Activated T-cell treated with anti-CD3 and anti-CD28 coated beads, Interleukin-2, amount 50 U/mL, for 24 hours (primary cell): ENCODE results near the gene OR4Q3.
"Not testable (repeated sequence)": the region's sequence is repeated elsewhere in the genome, so short reads cannot be mapped to it uniquely, and the experiment has no call there.

Experiments used
- DNase-seq: peaks from one replicate; pipeline ENCODE4 v3.0.0-alpha.2; 2020
- H3K27ac Mint-ChIP-seq: 2 replicates; pipeline ENCODE4 v1.8.0; 2020; ENCODE audit warnings: mild to moderate bottlenecking, mixed read lengths
- H3K27me3 Mint-ChIP-seq: 2 replicates; pipeline ENCODE4 v1.8.0; 2020; ENCODE audit warnings: mixed read lengths
- H3K36me3 Mint-ChIP-seq: 2 replicates; pipeline ENCODE4 v1.8.0; 2020; ENCODE audit warnings: low read depth, mixed read lengths
- H3K4me1 Mint-ChIP-seq: 2 replicates; pipeline ENCODE4 v1.8.0; 2020; ENCODE audit warnings: low read depth, mixed read lengths
- H3K4me3 Mint-ChIP-seq: 2 replicates; pipeline ENCODE4 v1.8.0; 2020; ENCODE audit warnings: mild to moderate bottlenecking, moderate library complexity, mixed read lengths
- H3K9me3 Mint-ChIP-seq: 2 replicates; pipeline ENCODE4 v1.8.0; 2020; ENCODE audit warnings: mixed read lengths

Gene OR4Q3

GRCh38 chr14:19743256-19743655 is at the start of gene OR4Q3:
TSS of gene OR4Q3 (plus strand) at chr14:19743571.
- no peak within 1 kb of the TSS for H3K27ac Mint-ChIP-seq
- H3K36me3 Mint-ChIP-seq, result no peaks in the 10 kb centered on the region
- DNase-seq, result no peak
- peaks cover 7% of the 10 kb centered on the region for H3K9me3 Mint-ChIP-seq
- H3K4me3 Mint-ChIP-seq, result no peak within 1 kb of the TSS
- no peaks in the 10 kb centered on the region for H3K4me1 Mint-ChIP-seq
- peaks cover 7% of the 10 kb centered on the region for H3K27me3 Mint-ChIP-seq

GRCh38 chr14:19729359-19729758 is 14.0 kb upstream of the OR4Q3 start:
- DNase-seq, result no peak
- H3K4me3 Mint-ChIP-seq, result no peak overlapping the region

GRCh38 chr14:19729763-19730162 is 13.6 kb upstream of the OR4Q3 start:
- no peak overlapping the region for H3K4me3 Mint-ChIP-seq
- H3K36me3 Mint-ChIP-seq, result no peaks in the 10 kb centered on the region
- no peak for DNase-seq
- no peak overlapping the region for H3K27ac Mint-ChIP-seq
- peaks cover 14% of the 10 kb centered on the region for H3K9me3 Mint-ChIP-seq
- no peaks in the 10 kb centered on the region for H3K4me1 Mint-ChIP-seq
- no peaks in the 10 kb centered on the region for H3K27me3 Mint-ChIP-seq

More at GRCh38 chr14:19729359-19729758, 14.0 kb upstream of the OR4Q3 start:
- H3K27ac Mint-ChIP-seq, result no peak overlapping the region
- no peaks in the 10 kb centered on the region for H3K36me3 Mint-ChIP-seq
- no peaks in the 10 kb centered on the region for H3K4me1 Mint-ChIP-seq
- H3K27me3 Mint-ChIP-seq, result no peaks in the 10 kb centered on the region
- peaks cover 14% of the 10 kb centered on the region for H3K9me3 Mint-ChIP-seq

GRCh38 chr14:19733893-19734292 is 9.5 kb upstream of the OR4Q3 start:
- not testable (repeated sequence) for H3K4me3 Mint-ChIP-seq, H3K27me3 Mint-ChIP-seq, H3K27ac Mint-ChIP-seq, DNase-seq, H3K4me1 Mint-ChIP-seq, H3K36me3 Mint-ChIP-seq
- H3K9me3 Mint-ChIP-seq, result peaks cover 19% of the 10 kb centered on the region

GRCh38 chr14:19752316-19752715 is 8.9 kb downstream of the OR4Q3 start:
- DNase-seq, H3K4me1 Mint-ChIP-seq, H3K27me3 Mint-ChIP-seq, H3K9me3 Mint-ChIP-seq, H3K27ac Mint-ChIP-seq, H3K36me3 Mint-ChIP-seq, H3K4me3 Mint-ChIP-seq: not testable (repeated sequence)

- Mint-ChIP-seq H3K4me1 (no peaks in the 10 kb centered on the region), H3K9me3 (no peaks in the 10 kb centered on the region), H3K27ac (no peak overlapping the region), H3K4me3 (no peak overlapping the region), H3K36me3 (no peaks in the 10 kb centered on the region), H3K27me3 (no peaks in the 10 kb centered on the region)
- DNase-seq, result no peak
Measured at GRCh38 chr14:19754172-19754571, 10.8 kb downstream of the OR4Q3 start.

- H3K9me3 Mint-ChIP-seq, result peaks cover 21% of the 10 kb centered on the region
- not testable (repeated sequence) for DNase-seq, H3K4me3 Mint-ChIP-seq, H3K36me3 Mint-ChIP-seq, H3K4me1 Mint-ChIP-seq, H3K27ac Mint-ChIP-seq, H3K27me3 Mint-ChIP-seq
Measured at GRCh38 chr14:19771491-19771890, 28.1 kb downstream of the OR4Q3 start.

GRCh38 chr14:19771895-19772430 is 28.6 kb downstream of the OR4Q3 start:
- DNase-seq, result no peak
- Mint-ChIP-seq H3K36me3 (no peaks in the 10 kb centered on the region), H3K4me3 (no peak overlapping the region), H3K27me3 (peaks cover 2% of the 10 kb centered on the region), H3K9me3 (peaks cover 21% of the 10 kb centered on the region), H3K27ac (no peak overlapping the region), H3K4me1 (no peaks in the 10 kb centered on the region)

GRCh38 chr14:19772454-19772853 is 29.1 kb downstream of the OR4Q3 start:
- H3K27me3 Mint-ChIP-seq, H3K4me3 Mint-ChIP-seq: not testable (repeated sequence)

GRCh38 chr14:19773204-19773603 is 29.8 kb downstream of the OR4Q3 start, which contains the start of gene OR4M1:
TSS of gene OR4M1 (plus strand) at chr14:19773504. CDS start at chr14:19780323, 6,819 bp downstream.
- not testable (repeated sequence) for DNase-seq, H3K27me3 Mint-ChIP-seq, H3K36me3 Mint-ChIP-seq, H3K4me3 Mint-ChIP-seq, H3K4me1 Mint-ChIP-seq, H3K27ac Mint-ChIP-seq
- peaks cover 21% of the 10 kb centered on the region for H3K9me3 Mint-ChIP-seq

More at GRCh38 chr14:19772454-19772853, 29.1 kb downstream of the OR4Q3 start:
- not testable (repeated sequence) for H3K4me1 Mint-ChIP-seq, H3K27ac Mint-ChIP-seq, H3K36me3 Mint-ChIP-seq, DNase-seq
- H3K9me3 Mint-ChIP-seq, result peaks cover 21% of the 10 kb centered on the region

- no peak for DNase-seq
- H3K4me1 Mint-ChIP-seq, result no peaks in the 10 kb centered on the region
- H3K27me3 Mint-ChIP-seq, result peaks cover 2% of the 10 kb centered on the region
- H3K36me3 Mint-ChIP-seq, result no peaks in the 10 kb centered on the region
- no peak overlapping the region for H3K4me3 Mint-ChIP-seq
- peaks cover 19% of the 10 kb centered on the region for H3K9me3 Mint-ChIP-seq
- H3K27ac Mint-ChIP-seq, result no peak overlapping the region
Measured at GRCh38 chr14:19775587-19775986, 32.2 kb downstream of the OR4Q3 start.

GRCh38 chr14:19785848-19786247 is 42.5 kb downstream of the OR4Q3 start:
- DNase-seq, H3K27ac Mint-ChIP-seq, H3K4me1 Mint-ChIP-seq, H3K27me3 Mint-ChIP-seq, H3K9me3 Mint-ChIP-seq, H3K36me3 Mint-ChIP-seq, H3K4me3 Mint-ChIP-seq: not testable (repeated sequence)

GRCh38 chr14:19787318-19787717 is 43.9 kb downstream of the OR4Q3 start:
- H3K9me3 Mint-ChIP-seq, DNase-seq, H3K4me3 Mint-ChIP-seq, H3K4me1 Mint-ChIP-seq, H3K36me3 Mint-ChIP-seq, H3K27me3 Mint-ChIP-seq, H3K27ac Mint-ChIP-seq: not testable (repeated sequence)

- not testable (repeated sequence) for H3K4me3 Mint-ChIP-seq, DNase-seq, H3K36me3 Mint-ChIP-seq, H3K9me3 Mint-ChIP-seq, H3K27me3 Mint-ChIP-seq, H3K4me1 Mint-ChIP-seq, H3K27ac Mint-ChIP-seq
Measured at GRCh38 chr14:19788150-19788549, 44.8 kb downstream of the OR4Q3 start.

GRCh38 chr14:19796520-19797108 is 53.2 kb downstream of the OR4Q3 start:
- H3K27me3 Mint-ChIP-seq, H3K9me3 Mint-ChIP-seq, H3K27ac Mint-ChIP-seq: not testable (repeated sequence)

More at GRCh38 chr14:19796520-19797108, 53.2 kb downstream of the OR4Q3 start:
- not testable (repeated sequence) for H3K4me1 Mint-ChIP-seq, H3K36me3 Mint-ChIP-seq, DNase-seq, H3K4me3 Mint-ChIP-seq
